GM12891 (cell line): ENCODE measurements around the gene ELK4.

Experiments used
- PAX5 ChIP-seq: IDR thresholded peaks from 2 replicates; pipeline ENCODE4 v1.6.1; 2011; ENCODE audit warnings: low read length, moderate library complexity, mild to moderate bottlenecking; ENCODE audit not compliant: insufficient read depth, severe bottlenecking
- POLR2A ChIP-seq: IDR thresholded peaks from 2 replicates; pipeline ENCODE4 v1.6.1; 2011; ENCODE audit warnings: low read depth, low read length, control low read depth
- TAF1 ChIP-seq: IDR thresholded peaks from 2 replicates; pipeline ENCODE4 v1.6.1; 2011; ENCODE audit warnings: low read depth, low read length, control low read depth

- TF ChIP-seq PAX5 (no peak), POLR2A (no peak), TAF1 (no peak)
Measured at GRCh38 chr1:205632669-205633169, 908 bp upstream of the ELK4 start.
